Measurements from ENCODE around the gene PTPRR.

Gene PTPRR

GRCh38 chr12:70748809-70749208 is 171.7 kb downstream of the PTPRR start:
- DNase-seq, result no peak
- no peak overlapping the region for H4K8ac ChIP-seq (ENCODE audit: low read depth, low read length)
- no peak overlapping the region for H3K4me3 ChIP-seq (ENCODE audit: low read depth, low read length)
- no peaks in the 10 kb centered on the region for H3K36me3 ChIP-seq (ENCODE audit: control insufficient read depth in 1 of 2, insufficient read depth in 2 of 2, low read length in 2 of 2)
- no peak overlapping the region for H2BK12ac ChIP-seq (ENCODE audit: low read length)
- WGBS (ENCODE audit: extremely low coverage, insufficient coverage, insufficient read length), result no CpG with 5 or more reads among the region's 1 CpG
- no peak overlapping the region for H3K4ac ChIP-seq (ENCODE audit: low read depth, low read length)
- H3K4me2 ChIP-seq (ENCODE audit: low read length), result no peak overlapping the region
- H3K79me2 ChIP-seq (ENCODE audit: control insufficient read depth, insufficient read depth, low read length, poor library complexity), result peaks cover 3% of the 10 kb centered on the region
- no peak overlapping the region for H3K9ac ChIP-seq (ENCODE audit: low read length)
- no peak overlapping the region for H2BK5ac ChIP-seq (ENCODE audit: low read depth, low read length, poor library complexity)
- no peak overlapping the region for H2BK120ac ChIP-seq (ENCODE audit: insufficient read depth, low read length, poor library complexity)
- no peak overlapping the region for H3K23ac ChIP-seq (ENCODE audit: low read length)
- no peak overlapping the region for H3K27ac ChIP-seq (ENCODE audit: low read depth, low read length)
- no peaks in the 10 kb centered on the region for H3K9me3 ChIP-seq (ENCODE audit: insufficient read depth, low read depth, low read length)
- H3K14ac ChIP-seq (ENCODE audit: low read length), result no peak overlapping the region
- H3K79me1 ChIP-seq (ENCODE audit: low read length), result peaks cover 8% of the 10 kb centered on the region
- no peak overlapping the region for H2AFZ ChIP-seq (ENCODE audit: insufficient read depth, low read length, poor library complexity)
- no peak overlapping the region for H4K91ac ChIP-seq (ENCODE audit: low read depth, low read length)
- no peaks in the 10 kb centered on the region for H3K27me3 ChIP-seq (ENCODE audit: insufficient read depth, low read length)
- no peak overlapping the region for H2AK5ac ChIP-seq (ENCODE audit: low read length)
- no peak overlapping the region for H3K18ac ChIP-seq (ENCODE audit: low read length)
- no peak overlapping the region for H4K12ac ChIP-seq (ENCODE audit: low read depth, low read length)
- H3K4me1 ChIP-seq (ENCODE audit: control insufficient read depth in 1 of 2, insufficient read depth in 2 of 2, low read length in 2 of 2), result peaks cover 0 to 5% of the 10 kb centered on the region in 2 experiments

- H2AFZ ChIP-seq (ENCODE audit: insufficient read depth, low read length, poor library complexity), result no peak overlapping the region
- no peaks in the 10 kb centered on the region for H3K36me3 ChIP-seq (ENCODE audit: control insufficient read depth in 1 of 2, insufficient read depth in 2 of 2, low read length in 2 of 2)
- no peak overlapping the region for H3K4ac ChIP-seq (ENCODE audit: low read depth, low read length)
- peaks cover 13% of the 10 kb centered on the region for H3K79me1 ChIP-seq (ENCODE audit: low read length)
- H3K27me3 ChIP-seq (ENCODE audit: insufficient read depth, low read length), result no peaks in the 10 kb centered on the region
- peaks cover 0 to 8% of the 10 kb centered on the region in 2 experiments for H3K4me1 ChIP-seq (ENCODE audit: control insufficient read depth in 1 of 2, insufficient read depth in 2 of 2, low read length in 2 of 2)
- peak overlapping the region; percentile 60 for H4K8ac ChIP-seq (ENCODE audit: low read depth, low read length)
- H3K79me2 ChIP-seq (ENCODE audit: control insufficient read depth, insufficient read depth, low read length, poor library complexity), result peaks cover 3% of the 10 kb centered on the region
- H2BK5ac ChIP-seq (ENCODE audit: low read depth, low read length, poor library complexity), result peak overlapping the region; percentile 84
- H3K9ac ChIP-seq (ENCODE audit: low read length), result no peak overlapping the region
- peak overlapping the region; percentile 80 for H2BK120ac ChIP-seq (ENCODE audit: insufficient read depth, low read length, poor library complexity)
- H3K14ac ChIP-seq (ENCODE audit: low read length), result no peak overlapping the region
- H3K4me2 ChIP-seq (ENCODE audit: low read length), result no peak overlapping the region
- H3K9me3 ChIP-seq (ENCODE audit: insufficient read depth, low read depth, low read length), result no peaks in the 10 kb centered on the region
- no peak overlapping the region for H3K18ac ChIP-seq (ENCODE audit: low read length)
- H2AK5ac ChIP-seq (ENCODE audit: low read length), result peak overlapping the region; percentile 37
- H3K27ac ChIP-seq (ENCODE audit: low read depth, low read length), result no peak overlapping the region
- no peak overlapping the region for H4K12ac ChIP-seq (ENCODE audit: low read depth, low read length)
- H2BK12ac ChIP-seq (ENCODE audit: low read length), result peak overlapping the region; percentile 76
- no peak overlapping the region for H3K4me3 ChIP-seq (ENCODE audit: low read depth, low read length)
- no CpG with 5 or more reads among the region's 6 CpGs for WGBS (ENCODE audit: extremely low coverage, insufficient coverage, insufficient read length)
- DNase-seq, result peak; percentile 75 to 86
- peak overlapping the region; percentile 68 for H4K91ac ChIP-seq (ENCODE audit: low read depth, low read length)
- no peak overlapping the region for H3K23ac ChIP-seq (ENCODE audit: low read length)
These were observed 172.9 kb downstream of the PTPRR start for GRCh38 chr12:70747445-70748260.

- Histone ChIP-seq H2BK120ac (ENCODE audit: insufficient read depth, low read length, poor library complexity) (peak overlapping the region; percentile 100), H3K23ac (ENCODE audit: low read length) (no peak overlapping the region), H4K8ac (ENCODE audit: low read depth, low read length) (peak overlapping the region; percentile 91), H2AK5ac (ENCODE audit: low read length) (peak overlapping the region; percentile 95), H2AFZ (ENCODE audit: insufficient read depth, low read length, poor library complexity) (no peak overlapping the region), H3K9me3 (ENCODE audit: insufficient read depth, low read depth, low read length) (no peaks in the 10 kb centered on the region), H3K14ac (ENCODE audit: low read length) (peak overlapping the region; percentile 93), H3K18ac (ENCODE audit: low read length) (peak overlapping the region; percentile 54), H3K79me1 (ENCODE audit: low read length) (peaks cover 17% of the 10 kb centered on the region), H3K4me3 (ENCODE audit: low read depth, low read length) (no peak overlapping the region), H3K36me3 (ENCODE audit: control insufficient read depth in 1 of 2, insufficient read depth in 2 of 2, low read length in 2 of 2) (no peaks in the 10 kb centered on the region), H2BK5ac (ENCODE audit: low read depth, low read length, poor library complexity) (peak overlapping the region; percentile 92), H2BK12ac (ENCODE audit: low read length) (peak overlapping the region; percentile 98), H3K79me2 (ENCODE audit: control insufficient read depth, insufficient read depth, low read length, poor library complexity) (peaks cover 3% of the 10 kb centered on the region), H3K4ac (ENCODE audit: low read depth, low read length) (peak overlapping the region; percentile 93), H3K4me1 (ENCODE audit: control insufficient read depth in 1 of 2, insufficient read depth in 2 of 2, low read length in 2 of 2) (peaks cover 0 to 8% of the 10 kb centered on the region in 2 experiments), H3K27me3 (ENCODE audit: insufficient read depth, low read length) (no peaks in the 10 kb centered on the region), H3K4me2 (ENCODE audit: low read length) (no peak overlapping the region), H4K91ac (ENCODE audit: low read depth, low read length) (peak overlapping the region; percentile 97), H4K12ac (ENCODE audit: low read depth, low read length) (no peak overlapping the region), H3K9ac (ENCODE audit: low read length) (no peak overlapping the region), H3K27ac (ENCODE audit: low read depth, low read length) (peak overlapping the region; percentile 69)
- no CpG with 5 or more reads among the region's 7 CpGs for WGBS (ENCODE audit: extremely low coverage, insufficient coverage, insufficient read length)
- peak; percentile 68 to 72 for DNase-seq
These were observed 175.5 kb downstream of the PTPRR start for GRCh38 chr12:70745048-70745447.

- WGBS (ENCODE audit: extremely low coverage, insufficient coverage, insufficient read length), result no CpG with 5 or more reads among the region's 2 CpGs
- H2BK120ac ChIP-seq (ENCODE audit: insufficient read depth, low read length, poor library complexity), result no peak overlapping the region
These were observed 176.4 kb downstream of the PTPRR start for GRCh38 chr12:70744178-70744577.

More at GRCh38 chr12:70744178-70744577, 176.4 kb downstream of the PTPRR start:
- Histone ChIP-seq H3K4ac (ENCODE audit: low read depth, low read length) (no peak overlapping the region), H2BK5ac (ENCODE audit: low read depth, low read length, poor library complexity) (no peak overlapping the region), H3K14ac (ENCODE audit: low read length) (no peak overlapping the region), H3K9me3 (ENCODE audit: insufficient read depth, low read depth, low read length) (no peaks in the 10 kb centered on the region), H4K12ac (ENCODE audit: low read depth, low read length) (no peak overlapping the region), H3K27ac (ENCODE audit: low read depth, low read length) (peak overlapping the region; percentile 98), H2AFZ (ENCODE audit: insufficient read depth, low read length, poor library complexity) (no peak overlapping the region), H3K23ac (ENCODE audit: low read length) (no peak overlapping the region), H2AK5ac (ENCODE audit: low read length) (no peak overlapping the region), H3K79me1 (ENCODE audit: low read length) (peaks cover 17% of the 10 kb centered on the region), H4K8ac (ENCODE audit: low read depth, low read length) (no peak overlapping the region), H3K9ac (ENCODE audit: low read length) (no peak overlapping the region), H3K4me3 (ENCODE audit: low read depth, low read length) (no peak overlapping the region), H3K36me3 (ENCODE audit: control insufficient read depth in 1 of 2, insufficient read depth in 2 of 2, low read length in 2 of 2) (no peaks in the 10 kb centered on the region), H4K91ac (ENCODE audit: low read depth, low read length) (no peak overlapping the region), H3K27me3 (ENCODE audit: insufficient read depth, low read length) (no peaks in the 10 kb centered on the region), H3K4me1 (ENCODE audit: control insufficient read depth in 1 of 2, insufficient read depth in 2 of 2, low read length in 2 of 2) (peaks cover 0 to 8% of the 10 kb centered on the region in 2 experiments), H2BK12ac (ENCODE audit: low read length) (no peak overlapping the region), H3K79me2 (ENCODE audit: control insufficient read depth, insufficient read depth, low read length, poor library complexity) (peaks cover 3% of the 10 kb centered on the region), H3K4me2 (ENCODE audit: low read length) (no peak overlapping the region), H3K18ac (ENCODE audit: low read length) (no peak overlapping the region)
- DNase-seq, result peak; percentile 90 to 94
